NCI-H2171 (cell line): Measurements from ENCODE around the gene FZD4.
"Not testable (repeated sequence)": the region's sequence is repeated elsewhere in the genome, so short reads cannot be mapped to it uniquely, and the experiment has no call there.

ENCODE experiments used
- DNase-seq: peaks from one replicate; lab custom pipeline; 2025; lab: John Stamatoyannopoulos, UW

FZD4 gene

GRCh38 chr11:86938203-86938899, 16.8 kb downstream of the FZD4 start:
- DNase-seq, result no peak

GRCh38 chr11:86937193-86937806, 17.9 kb downstream of the FZD4 start:
- DNase-seq, result not testable (repeated sequence)

GRCh38 chr11:86934926-86935579, 20.1 kb downstream of the FZD4 start:
- DNase-seq, result no peak

- no peak for DNase-seq
Measured at GRCh38 chr11:86934582-86934900, 20.7 kb downstream of the FZD4 start.

DNA sequence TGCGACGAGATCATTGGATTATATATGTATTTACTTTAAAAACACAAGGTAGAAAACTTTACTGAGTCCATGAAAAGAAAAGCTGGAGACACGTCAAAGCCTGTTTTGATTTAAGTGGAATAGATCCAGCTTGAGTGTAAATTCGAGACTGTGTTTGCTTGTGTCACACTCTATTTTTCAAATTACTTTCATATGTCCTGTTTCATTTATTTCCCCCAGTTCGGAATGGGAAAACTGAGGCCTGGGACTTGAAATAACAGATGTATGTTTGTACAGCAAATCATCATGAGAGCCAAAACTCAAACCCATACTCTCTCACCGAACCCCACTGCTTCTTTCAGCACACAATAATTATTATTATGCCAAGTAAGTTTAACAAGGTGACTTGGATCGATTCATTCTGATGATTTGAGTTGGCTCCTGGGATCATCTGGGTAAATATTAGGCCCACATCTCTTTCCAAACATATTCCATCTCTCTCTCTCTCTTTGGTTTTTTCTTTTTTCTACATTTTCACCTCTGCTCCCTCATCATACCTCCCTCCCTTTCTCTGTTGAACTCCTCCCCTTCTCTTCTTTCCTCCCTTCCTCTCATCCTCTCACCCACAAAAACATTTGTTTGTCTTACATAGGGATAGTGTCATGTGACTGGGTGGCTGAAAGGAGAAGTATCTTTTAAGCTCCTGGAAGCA, 21.2 kb downstream of the FZD4 start:
- no peak for DNase-seq

DNA sequence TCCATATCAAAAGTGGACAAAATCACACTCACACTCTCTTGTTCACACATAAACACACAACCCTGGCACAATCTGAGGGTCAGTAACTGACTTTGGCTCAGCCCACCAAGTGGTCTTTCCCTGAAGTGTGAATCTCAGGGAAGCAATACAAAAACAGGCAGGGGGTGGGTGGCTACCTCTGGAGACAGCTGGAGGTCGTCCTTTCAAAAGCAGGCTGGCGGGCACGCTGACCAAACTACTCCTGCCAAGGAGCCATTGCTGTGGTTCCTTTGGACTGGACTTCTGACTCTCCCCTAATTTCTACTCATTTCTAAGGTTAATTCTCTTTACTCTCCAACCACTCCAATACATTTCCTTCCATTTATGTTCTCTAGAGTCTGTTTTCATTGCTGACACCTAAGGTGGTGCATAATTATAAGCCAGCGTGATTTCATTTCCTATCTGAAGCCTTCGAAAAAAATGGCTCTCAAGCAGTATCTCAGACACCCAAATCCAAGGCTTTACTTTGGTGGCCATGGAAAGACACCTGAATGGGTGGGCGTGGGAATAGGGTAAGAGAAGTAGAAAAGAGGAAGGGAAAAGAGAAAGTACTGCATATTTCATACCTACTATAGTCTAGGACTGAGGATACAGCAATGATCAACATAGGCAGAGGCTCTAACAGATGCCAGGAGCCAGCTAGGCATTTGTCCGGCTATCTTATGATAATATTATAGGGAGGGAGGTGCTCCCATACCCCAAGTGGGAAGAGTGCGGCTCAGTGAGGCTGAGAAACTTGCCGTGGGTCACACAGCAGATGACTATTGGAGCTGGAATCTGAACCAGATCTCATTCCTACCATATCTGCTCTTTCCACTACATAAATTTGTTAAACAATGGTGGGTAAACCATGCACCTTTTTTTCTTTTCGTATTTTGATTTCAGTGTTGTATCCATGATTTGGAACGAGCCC, 22.0 kb downstream of the FZD4 start:
- no peak for DNase-seq

- DNase-seq, result no peak
Measured at GRCh38 chr11:86932259-86932585, 23.0 kb downstream of the FZD4 start.

GRCh38 chr11:86931548-86932258, 23.5 kb downstream of the FZD4 start:
- DNase-seq, result no peak

GRCh38 chr11:86930957-86931547, 24.1 kb downstream of the FZD4 start:
- no peak for DNase-seq

GRCh38 chr11:86926975-86927374, 28.2 kb downstream of the FZD4 start:
- DNase-seq, result no peak

DNA sequence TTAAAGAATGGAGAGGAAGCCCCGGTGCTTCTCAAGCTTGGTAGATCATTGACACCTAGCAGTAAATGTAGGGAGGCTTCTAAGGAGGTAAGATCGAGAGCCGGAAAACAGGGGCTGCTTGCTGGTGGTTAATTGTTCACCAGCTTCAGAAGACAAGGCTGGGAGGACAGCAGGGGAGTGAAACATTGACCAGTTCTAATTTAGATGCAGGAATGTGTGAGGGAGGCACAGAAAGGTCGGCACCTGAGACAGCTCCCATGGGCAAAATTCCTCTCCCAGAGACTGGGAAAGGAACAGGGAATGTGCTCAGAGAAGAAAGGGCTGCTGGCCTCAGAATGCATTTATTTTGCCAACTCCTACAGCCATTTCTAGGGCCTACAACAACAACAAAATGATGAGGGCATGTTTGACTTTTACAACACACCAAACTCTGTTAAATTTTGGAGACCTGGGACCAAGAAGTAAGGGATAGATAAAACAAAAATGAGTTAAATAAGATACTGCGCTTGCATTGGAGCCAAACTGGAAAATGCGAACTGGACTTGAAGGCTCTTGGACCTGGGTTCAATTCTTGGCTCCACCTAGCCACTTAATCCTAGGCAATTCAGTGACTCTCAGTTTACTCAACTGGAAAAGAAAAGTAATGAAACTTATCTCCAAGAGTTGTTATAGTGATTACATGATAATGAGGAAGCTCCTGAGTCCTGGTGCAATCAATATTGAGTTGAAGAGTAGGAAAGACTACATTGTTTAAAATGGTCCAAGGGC, 31.0 kb downstream of the FZD4 start:
- no peak for DNase-seq

DNA sequence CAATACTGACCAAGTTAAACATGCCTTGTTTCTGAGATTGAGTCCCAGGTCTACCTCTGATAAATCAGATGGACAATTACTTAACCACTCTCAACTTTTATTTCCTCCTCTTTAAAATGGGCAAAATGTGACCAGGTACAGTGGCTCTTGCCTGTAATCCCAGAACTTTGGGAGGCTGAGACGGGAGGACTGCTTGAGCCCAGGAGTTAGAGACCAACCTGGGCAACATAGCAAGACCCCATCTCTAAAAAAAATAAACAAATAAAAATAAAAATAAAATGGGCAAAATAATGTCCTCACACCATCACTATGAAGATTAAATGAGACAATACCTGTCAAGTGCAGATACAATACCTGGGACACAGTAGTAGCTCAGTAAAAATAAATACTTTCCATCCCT, 33.0 kb downstream of the FZD4 start:
- DNase-seq, result no peak

DNA sequence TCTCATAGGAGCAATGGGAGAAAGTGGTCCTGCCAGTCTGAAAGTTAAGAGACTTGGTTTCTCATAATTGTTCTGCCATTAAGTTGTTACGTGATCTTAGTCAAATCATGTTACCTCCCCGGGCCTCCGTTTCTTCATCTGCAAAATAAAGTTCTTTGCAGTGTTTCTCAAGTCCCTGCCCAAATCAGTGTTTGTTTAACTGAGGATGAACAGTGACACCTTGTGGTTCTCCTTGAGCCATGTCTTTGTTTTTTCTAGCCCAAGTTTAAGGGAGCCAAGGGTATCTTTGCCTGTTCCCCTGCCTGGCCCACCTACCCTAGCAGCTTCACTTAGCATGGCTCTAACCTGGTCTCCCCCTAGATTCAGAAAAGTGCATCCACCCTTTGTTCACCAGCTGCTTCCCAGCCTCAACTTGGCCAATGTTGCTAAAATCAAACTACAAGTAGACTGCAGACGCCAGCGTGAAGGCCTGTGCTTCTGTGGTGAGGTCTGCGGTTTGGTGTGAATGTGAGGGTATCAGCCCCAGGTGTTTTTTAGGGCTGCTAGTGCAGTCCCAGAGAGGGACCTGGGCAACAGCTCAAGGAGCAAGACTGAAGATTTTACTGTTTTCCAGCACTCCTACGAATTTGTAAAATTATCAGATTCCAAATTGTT, 35.5 kb downstream of the FZD4 start:
- no peak for DNase-seq

GRCh38 chr11:86918973-86919372, 36.2 kb downstream of the FZD4 start:
- DNase-seq, result no peak

GRCh38 chr11:86918496-86918895, 36.7 kb downstream of the FZD4 start:
- DNase-seq, result no peak

GRCh38 chr11:86917589-86917988, 37.6 kb downstream of the FZD4 start:
- no peak for DNase-seq

DNA sequence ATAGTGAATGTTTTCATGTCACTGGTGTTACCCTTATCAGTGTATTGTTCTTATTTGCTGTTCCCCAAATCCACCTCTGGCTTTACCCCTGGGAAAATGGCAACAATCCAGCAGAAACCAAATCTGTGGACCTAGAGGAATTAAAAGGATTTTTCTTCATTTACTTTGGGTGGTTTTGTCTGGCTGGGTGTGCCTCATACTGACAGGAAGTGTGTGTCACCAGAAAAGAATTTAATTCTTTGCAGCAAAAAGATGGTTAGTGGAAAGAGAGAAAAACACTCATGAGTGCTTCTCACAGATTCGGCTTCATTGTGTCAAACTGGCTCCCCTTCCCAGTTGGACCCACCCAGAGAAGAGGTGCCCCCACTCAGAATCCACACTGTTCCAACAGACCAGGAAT, 38.9 kb downstream of the FZD4 start:
- no peak for DNase-seq

GRCh38 chr11:86915850-86916249, 39.3 kb downstream of the FZD4 start:
- not testable (repeated sequence) for DNase-seq

- no peak for DNase-seq
Measured at GRCh38 chr11:86914865-86915519, 40.2 kb downstream of the FZD4 start.
